ENCODE results near the gene MR1.

- TF ChIP-seq ATF1 (CRISPR knock-in tag; IDR thresholded peaks at IDR 0.05): no peak
- TF ChIP-seq ATF1 (tag; IDR thresholded peaks at IDR 0.05): no peak
- no peak for TF ChIP-seq THAP7 (CRISPR knock-in tag; IDR thresholded peaks at IDR 0.05)
- TF ChIP-seq RAD21 (CRISPR knock-in tag; conservative IDR thresholded peaks at IDR 0.05 in 1 of 2, IDR thresholded peaks at IDR 0.05 in 1 of 2): no peak
- TF ChIP-seq ZNF239 (CRISPR knock-in tag; IDR thresholded peaks at IDR 0.05): no peak
- TF ChIP-seq NFATC3 (IDR thresholded peaks at IDR 0.05): no peak
- TF ChIP-seq ZBTB7A (IDR thresholded peaks at IDR 0.05; ENCODE audit: borderline replicate concordance, control insufficient read depth, low read depth, low read length): no peak
- TF ChIP-seq FOS (IDR thresholded peaks at IDR 0.05; ENCODE audit: extremely low read depth, insufficient read length): no peak
- TF ChIP-seq FOXA1 (IDR thresholded peaks at IDR 0.05; ENCODE audit: borderline replicate concordance): no peak
- TF ChIP-seq POLR2A (conservative IDR thresholded peaks at IDR 0.05): no peak
- no peak for TF ChIP-seq TAF1 (IDR thresholded peaks at IDR 0.05; ENCODE audit: control insufficient read depth, extremely low read depth, insufficient read depth, low read length, severe bottlenecking)
Observed at GRCh38 chr1:181037386-181037785, 3.6 kb downstream of the MR1 start.
